Cardiac fibroblast (primary cell): Measurements from ENCODE around the gene GPHN.
A peak's percentile ranks its signal among the peaks of the same experiment; 100 is the strongest.

Source experiments
- DNase-seq, 2 donors: peaks; one replicate each; pipeline versions ENCODE4 v3.0.0 to v3.0.0-alpha.2; 2010; ENCODE audit warnings: low read depth in 2 of 2
- H3K4me3 ChIP-seq, 2 donors: replicated peaks in 1 of 2; 1 replicate in 1 of 2; 2 replicates in 1 of 2; pipeline ENCODE4 v1.5.1; 2011; ENCODE audit warnings: low read depth in 2 of 2, low read length in 2 of 2, mild to moderate bottlenecking in 2 of 2, moderate library complexity in 1 of 2
- CTCF ChIP-seq: IDR thresholded peaks from one replicate; pipeline ENCODE4 v1.5.1; 2011; ENCODE audit warnings: low read depth, mild to moderate bottlenecking, low read length, inconsistent platforms

The GPHN gene

GRCh38 chr14:66507722-66508546, at the start of gene GPHN:
Gene GPHN (plus strand): TSS chr14:66508147.
- peak within 1 kb of the TSS; percentile 96 to 97 for H3K4me3 ChIP-seq
- TF ChIP-seq CTCF, result peak; percentile 34
- peak; percentile 99 for DNase-seq

- no peak overlapping the region for H3K4me3 ChIP-seq
These were observed 48.3 kb upstream of the GPHN start for GRCh38 chr14:66459603-66460002.

GRCh38 chr14:66464261-66464660, 43.7 kb upstream of the GPHN start:
- no peak overlapping the region for H3K4me3 ChIP-seq
- DNase-seq, result no peak
- TF ChIP-seq CTCF, result no peak

More at GRCh38 chr14:66459603-66460002, 48.3 kb upstream of the GPHN start:
- no peak for DNase-seq
- no peak for TF ChIP-seq CTCF

- DNase-seq, result no peak
- TF ChIP-seq CTCF, result no peak
- H3K4me3 ChIP-seq, result no peak overlapping the region
These were observed 39.1 kb upstream of the GPHN start for GRCh38 chr14:66468778-66469367.

- DNase-seq, result no peak
- no peak for TF ChIP-seq CTCF
- H3K4me3 ChIP-seq, result no peak overlapping the region
These were observed 36.4 kb upstream of the GPHN start for GRCh38 chr14:66471584-66471983.

- TF ChIP-seq CTCF, result no peak
- no peak for DNase-seq
- H3K4me3 ChIP-seq, result no peak overlapping the region
These were observed 35.7 kb upstream of the GPHN start for GRCh38 chr14:66472251-66472650.
